OCI-LY7 (cell line): ENCODE measurements around the gene NXPE1.

Experiments
- EZH2phosphoT487 ChIP-seq: fragments of 200-600 bp; sonication (generic); IDR thresholded peaks from 2 replicates; pipeline ENCODE4 v1.6.1; 2018; ENCODE audit warnings: low read depth, borderline replicate concordance, mild to moderate bottlenecking, mixed run types, antibody characterized with exemption, low read length, moderate library complexity, mixed read lengths
- TF ChIP-seq, protein P1 (sequence below): fragments of 200-600 bp; sonication (generic); conservative IDR thresholded peaks from 2 replicates; pipeline ENCODE4 v1.5.1; 2014; ENCODE audit warnings: mild to moderate bottlenecking, antibody characterized with exemption, low read length, moderate library complexity, mixed read lengths

DNA sequence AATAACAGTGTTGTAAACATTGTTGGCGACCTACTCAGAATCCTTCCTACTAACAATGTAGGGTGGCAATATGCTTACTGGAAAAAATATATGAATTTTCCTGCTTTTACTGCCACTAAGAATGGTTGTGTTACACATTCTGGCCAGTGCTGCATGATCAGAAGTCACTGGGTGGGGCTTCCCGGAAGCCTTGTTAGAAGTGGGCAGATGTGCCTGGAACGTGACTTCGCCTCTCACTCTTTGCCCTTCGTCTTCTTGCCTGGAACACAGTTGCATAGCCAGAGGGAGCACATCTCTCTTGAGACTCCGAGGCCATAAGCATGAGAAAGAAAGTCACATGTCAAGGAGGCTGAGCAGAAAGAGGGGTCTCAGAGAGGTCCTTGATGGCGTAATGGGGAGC is 48.6 kb downstream of the NXPE1 start:
- TF ChIP-seq, protein P1, sequence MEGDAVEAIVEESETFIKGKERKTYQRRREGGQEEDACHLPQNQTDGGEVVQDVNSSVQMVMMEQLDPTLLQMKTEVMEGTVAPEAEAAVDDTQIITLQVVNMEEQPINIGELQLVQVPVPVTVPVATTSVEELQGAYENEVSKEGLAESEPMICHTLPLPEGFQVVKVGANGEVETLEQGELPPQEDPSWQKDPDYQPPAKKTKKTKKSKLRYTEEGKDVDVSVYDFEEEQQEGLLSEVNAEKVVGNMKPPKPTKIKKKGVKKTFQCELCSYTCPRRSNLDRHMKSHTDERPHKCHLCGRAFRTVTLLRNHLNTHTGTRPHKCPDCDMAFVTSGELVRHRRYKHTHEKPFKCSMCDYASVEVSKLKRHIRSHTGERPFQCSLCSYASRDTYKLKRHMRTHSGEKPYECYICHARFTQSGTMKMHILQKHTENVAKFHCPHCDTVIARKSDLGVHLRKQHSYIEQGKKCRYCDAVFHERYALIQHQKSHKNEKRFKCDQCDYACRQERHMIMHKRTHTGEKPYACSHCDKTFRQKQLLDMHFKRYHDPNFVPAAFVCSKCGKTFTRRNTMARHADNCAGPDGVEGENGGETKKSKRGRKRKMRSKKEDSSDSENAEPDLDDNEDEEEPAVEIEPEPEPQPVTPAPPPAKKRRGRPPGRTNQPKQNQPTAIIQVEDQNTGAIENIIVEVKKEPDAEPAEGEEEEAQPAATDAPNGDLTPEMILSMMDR: no peak
- no peak for TF ChIP-seq EZH2phosphoT487
